ENCODE data around the gene SPOCD1.

- no peak for TF ChIP-seq CTCF (IDR thresholded peaks at IDR 0.05)
- no peak for TF ChIP-seq POLR2A (IDR thresholded peaks at IDR 0.05)
These were observed 46.7 kb downstream of the SPOCD1 start for GRCh38 chr1:31768939-31769704.

All from heart left ventricle (tissue), 13 donors.